Fibroblast of lung (primary cell): ENCODE results near the gene ACTMAP.

Experiments
- CTCF ChIP-seq, 2 donors: IDR thresholded peaks in 1 of 2; conservative IDR thresholded peaks in 1 of 2; 1 replicate in 1 of 2; 2 replicates in 1 of 2; pipeline ENCODE4 v1.5.1; 2011 to 2012; ENCODE audit warnings: low read length in 2 of 2, control low read depth in 1 of 2, inconsistent platforms in 1 of 2, low read depth in 1 of 2, mild to moderate bottlenecking in 1 of 2
- EZH2 ChIP-seq: IDR thresholded peaks from 2 replicates; pipeline ENCODE4 v1.5.1; 2012; ENCODE audit warnings: low read length, control low read depth, mild to moderate bottlenecking; ENCODE audit errors: missing control alignments

- TF ChIP-seq CTCF (conservative IDR thresholded peaks at IDR 0.05 in 1 of 2, IDR thresholded peaks at IDR 0.05 in 1 of 2; ENCODE audit: low read depth in 1 of 2, low read length in 2 of 2) (no peak), EZH2 (no peak)
Observed at GRCh38 chr19:40717880-40718773, 32.1 kb downstream of the ACTMAP start.
